ENCODE results near the gene TRAF3.

TRAF3 gene

DNA sequence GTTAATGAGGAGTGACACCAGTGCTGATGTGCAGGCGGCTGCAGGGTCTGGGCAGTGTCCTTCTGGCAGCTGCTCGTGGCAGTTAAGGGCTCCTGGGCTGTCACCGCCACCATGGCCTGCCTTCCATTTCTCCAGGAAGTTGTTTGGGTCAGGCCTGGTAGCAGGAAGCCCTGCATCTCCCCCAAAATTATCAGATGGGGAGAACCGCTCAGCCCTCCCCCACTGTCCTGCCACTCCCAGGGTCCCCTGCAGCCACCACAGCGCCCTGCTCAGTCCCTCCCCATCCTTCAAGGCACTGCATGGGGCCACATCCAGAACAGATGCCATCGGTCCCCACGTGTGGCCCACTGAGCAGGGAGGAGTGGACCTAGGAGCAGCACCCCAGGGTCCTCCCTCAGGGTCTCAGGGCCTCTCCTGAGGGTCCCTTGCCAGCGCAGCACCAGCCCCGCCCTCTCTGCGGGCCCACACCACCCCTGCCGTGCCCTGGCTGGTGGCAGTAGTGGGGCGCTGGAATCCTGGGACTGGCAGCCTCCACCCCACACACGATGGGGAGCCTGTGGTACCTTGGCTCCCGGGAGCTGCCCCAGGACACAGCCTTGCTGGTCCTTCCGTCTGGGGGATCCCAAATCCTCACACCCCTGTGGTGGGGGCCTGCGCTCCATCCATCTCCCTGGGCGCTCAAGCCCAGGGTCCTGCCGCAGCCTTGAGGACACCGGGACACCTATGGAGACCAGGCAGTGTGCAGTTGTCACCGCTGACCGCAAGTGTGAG is 134.9 kb downstream of the TRAF3 start:
- no peaks in the 10 kb centered on the region for H3K9me3 ChIP-seq (ENCODE audit: control insufficient read depth in 1 of 2, low read length in 2 of 2)
- peaks cover 0 to 14% of the 10 kb centered on the region in 2 donors for H3K36me3 ChIP-seq (ENCODE audit: control insufficient read depth in 1 of 2, insufficient read depth in 2 of 2, low read length in 2 of 2)
- H3K9ac ChIP-seq (ENCODE audit: low read depth in 1 of 2, low read length in 2 of 2), result no peak overlapping the region
- H3K4me1 ChIP-seq (ENCODE audit: control insufficient read depth in 1 of 2, insufficient read depth in 2 of 2, low read length in 2 of 2), result peaks cover 0 to 6% of the 10 kb centered on the region in 2 donors
- no peaks in the 10 kb centered on the region for H3K27me3 ChIP-seq (ENCODE audit: control insufficient read depth in 1 of 2, insufficient read depth in 2 of 2, low read length in 2 of 2)
- no peak overlapping the region for H3K27ac ChIP-seq (ENCODE audit: low read depth, low read length)
- H3K4me3 ChIP-seq (ENCODE audit: low read depth in 1 of 2, low read length in 2 of 2), result no peak overlapping the region

- no peaks in the 10 kb centered on the region for H3K9me3 ChIP-seq (ENCODE audit: control insufficient read depth in 1 of 2, low read length in 2 of 2)
- no peak overlapping the region for H3K9ac ChIP-seq (ENCODE audit: low read depth in 1 of 2, low read length in 2 of 2)
- H3K36me3 ChIP-seq (ENCODE audit: control insufficient read depth in 1 of 2, insufficient read depth in 2 of 2, low read length in 2 of 2), result peaks cover 0 to 6% of the 10 kb centered on the region in 2 donors
- H3K4me1 ChIP-seq (ENCODE audit: control insufficient read depth in 1 of 2, insufficient read depth in 2 of 2, low read length in 2 of 2), result peaks cover 0 to 6% of the 10 kb centered on the region in 2 donors
- H3K27ac ChIP-seq (ENCODE audit: low read depth, low read length), result no peak overlapping the region
- no peaks in the 10 kb centered on the region for H3K27me3 ChIP-seq (ENCODE audit: control insufficient read depth in 1 of 2, insufficient read depth in 2 of 2, low read length in 2 of 2)
- no peak overlapping the region for H3K4me3 ChIP-seq (ENCODE audit: low read depth in 1 of 2, low read length in 2 of 2)
These were observed 136.3 kb downstream of the TRAF3 start for GRCh38 chr14:102913341-102914211.

GRCh38 chr14:102914474-102915291 is 137.4 kb downstream of the TRAF3 start:
- Histone ChIP-seq H3K36me3 (ENCODE audit: control insufficient read depth in 1 of 2, insufficient read depth in 2 of 2, low read length in 2 of 2) (peaks cover 0 to 5% of the 10 kb centered on the region in 2 donors), H3K9ac (ENCODE audit: low read depth in 1 of 2, low read length in 2 of 2) (no peak overlapping the region), H3K4me1 (ENCODE audit: control insufficient read depth in 1 of 2, insufficient read depth in 2 of 2, low read length in 2 of 2) (peaks cover 0 to 6% of the 10 kb centered on the region in 2 donors), H3K4me3 (ENCODE audit: low read depth in 1 of 2, low read length in 2 of 2) (no peak overlapping the region), H3K27ac (ENCODE audit: low read depth, low read length) (no peak overlapping the region), H3K9me3 (ENCODE audit: control insufficient read depth in 1 of 2, low read length in 2 of 2) (no peaks in the 10 kb centered on the region), H3K27me3 (ENCODE audit: control insufficient read depth in 1 of 2, insufficient read depth in 2 of 2, low read length in 2 of 2) (no peaks in the 10 kb centered on the region)

- H3K4me1 ChIP-seq (ENCODE audit: control insufficient read depth in 1 of 2, insufficient read depth in 2 of 2, low read length in 2 of 2), result peaks cover 0 to 6% of the 10 kb centered on the region in 2 donors
- H3K27me3 ChIP-seq (ENCODE audit: control insufficient read depth in 1 of 2, insufficient read depth in 2 of 2, low read length in 2 of 2), result no peaks in the 10 kb centered on the region
- no peak overlapping the region for H3K9ac ChIP-seq (ENCODE audit: low read depth in 1 of 2, low read length in 2 of 2)
- no peak overlapping the region for H3K27ac ChIP-seq (ENCODE audit: low read depth, low read length)
- H3K36me3 ChIP-seq (ENCODE audit: control insufficient read depth in 1 of 2, insufficient read depth in 2 of 2, low read length in 2 of 2), result peaks cover 0 to 5% of the 10 kb centered on the region in 2 donors
- H3K4me3 ChIP-seq (ENCODE audit: low read depth in 1 of 2, low read length in 2 of 2), result no peak overlapping the region
- no peaks in the 10 kb centered on the region for H3K9me3 ChIP-seq (ENCODE audit: control insufficient read depth in 1 of 2, low read length in 2 of 2)
These were observed 138.3 kb downstream of the TRAF3 start for GRCh38 chr14:102915292-102916110.

DNA sequence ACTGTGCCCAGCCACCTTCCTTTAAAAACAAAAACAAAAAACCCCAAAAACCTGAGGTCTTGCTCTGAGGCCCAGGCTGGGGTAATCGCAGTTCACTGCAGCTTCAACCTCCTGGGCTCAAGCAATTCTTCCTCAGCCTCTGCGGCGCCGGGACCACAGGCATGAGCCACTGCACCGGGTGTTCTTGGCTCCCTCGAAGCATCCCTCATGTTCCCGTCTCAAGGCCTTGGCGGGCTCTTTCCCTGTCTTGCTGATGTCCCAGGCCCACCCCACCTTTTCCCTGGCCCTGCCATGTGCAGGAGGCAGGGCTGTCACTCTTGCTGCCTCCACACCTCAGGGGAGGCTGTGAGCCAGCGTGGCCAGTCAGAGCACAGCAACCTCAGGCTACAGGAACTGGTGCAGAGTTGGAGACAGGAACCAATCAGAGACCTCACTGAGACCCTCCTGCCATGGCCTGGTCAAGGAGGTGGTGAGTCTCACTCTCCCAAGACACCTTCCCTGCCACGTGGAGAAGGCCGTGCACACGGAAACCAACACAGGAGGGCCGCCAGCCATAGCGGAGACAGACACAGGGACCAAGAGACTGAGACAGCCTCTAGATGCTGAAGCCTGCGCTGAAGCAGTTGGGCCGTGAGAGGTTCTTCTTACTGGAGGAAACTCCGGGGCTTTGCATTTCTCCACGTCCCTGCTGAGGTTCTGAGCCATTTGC is 139.3 kb downstream of the TRAF3 start:
- Histone ChIP-seq H3K36me3 (ENCODE audit: control insufficient read depth in 1 of 2, insufficient read depth in 2 of 2, low read length in 2 of 2) (peaks cover 0 to 5% of the 10 kb centered on the region in 2 donors), H3K4me3 (ENCODE audit: low read depth in 1 of 2, low read length in 2 of 2) (no peak overlapping the region), H3K27me3 (ENCODE audit: control insufficient read depth in 1 of 2, insufficient read depth in 2 of 2, low read length in 2 of 2) (no peaks in the 10 kb centered on the region), H3K9me3 (ENCODE audit: control insufficient read depth in 1 of 2, low read length in 2 of 2) (no peaks in the 10 kb centered on the region), H3K4me1 (ENCODE audit: control insufficient read depth in 1 of 2, insufficient read depth in 2 of 2, low read length in 2 of 2) (peaks cover 0 to 6% of the 10 kb centered on the region in 2 donors), H3K27ac (ENCODE audit: low read depth, low read length) (no peak overlapping the region), H3K9ac (ENCODE audit: low read depth in 1 of 2, low read length in 2 of 2) (no peak overlapping the region)

- no peaks in the 10 kb centered on the region for H3K9me3 ChIP-seq (ENCODE audit: control insufficient read depth in 1 of 2, low read length in 2 of 2)
- H3K27ac ChIP-seq (ENCODE audit: low read depth, low read length), result no peak overlapping the region
- H3K9ac ChIP-seq (ENCODE audit: low read depth in 1 of 2, low read length in 2 of 2), result no peak overlapping the region
- H3K4me3 ChIP-seq (ENCODE audit: low read depth in 1 of 2, low read length in 2 of 2), result no peak overlapping the region
- peaks cover 0 to 1% of the 10 kb centered on the region in 2 donors for H3K36me3 ChIP-seq (ENCODE audit: control insufficient read depth in 1 of 2, insufficient read depth in 2 of 2, low read length in 2 of 2)
- H3K27me3 ChIP-seq (ENCODE audit: control insufficient read depth in 1 of 2, insufficient read depth in 2 of 2, low read length in 2 of 2), result peaks cover 0 to under 1% of the 10 kb centered on the region in 2 donors
- peaks cover 0 to 7% of the 10 kb centered on the region in 2 donors for H3K4me1 ChIP-seq (ENCODE audit: control insufficient read depth in 1 of 2, insufficient read depth in 2 of 2, low read length in 2 of 2)
These were observed 139.8 kb downstream of the TRAF3 start for GRCh38 chr14:102917056-102917385.

GRCh38 chr14:102917469-102918211 is 140.4 kb downstream of the TRAF3 start:
- H3K36me3 ChIP-seq (ENCODE audit: control insufficient read depth in 1 of 2, insufficient read depth in 2 of 2, low read length in 2 of 2), result no peaks in the 10 kb centered on the region
- H3K9ac ChIP-seq (ENCODE audit: low read depth in 1 of 2, low read length in 2 of 2), result no peak overlapping the region
- no peak overlapping the region for H3K27ac ChIP-seq (ENCODE audit: low read depth, low read length)
- peaks cover 3 to 10% of the 10 kb centered on the region in 2 donors for H3K4me1 ChIP-seq (ENCODE audit: control insufficient read depth in 1 of 2, insufficient read depth in 2 of 2, low read length in 2 of 2)
- no peak overlapping the region for H3K4me3 ChIP-seq (ENCODE audit: low read depth in 1 of 2, low read length in 2 of 2)
- H3K9me3 ChIP-seq (ENCODE audit: control insufficient read depth in 1 of 2, low read length in 2 of 2), result no peaks in the 10 kb centered on the region
- H3K27me3 ChIP-seq (ENCODE audit: control insufficient read depth in 1 of 2, insufficient read depth in 2 of 2, low read length in 2 of 2), result peaks cover 0 to 3% of the 10 kb centered on the region in 2 donors

- Histone ChIP-seq H3K9me3 (ENCODE audit: control insufficient read depth in 1 of 2, low read length in 2 of 2) (no peaks in the 10 kb centered on the region), H3K9ac (ENCODE audit: low read depth in 1 of 2, low read length in 2 of 2) (no peak overlapping the region), H3K36me3 (ENCODE audit: control insufficient read depth in 1 of 2, insufficient read depth in 2 of 2, low read length in 2 of 2) (no peaks in the 10 kb centered on the region), H3K4me3 (ENCODE audit: low read depth in 1 of 2, low read length in 2 of 2) (no peak overlapping the region), H3K27me3 (ENCODE audit: control insufficient read depth in 1 of 2, insufficient read depth in 2 of 2, low read length in 2 of 2) (peaks cover 0 to 7% of the 10 kb centered on the region in 2 donors), H3K4me1 (ENCODE audit: control insufficient read depth in 1 of 2, insufficient read depth in 2 of 2, low read length in 2 of 2) (peaks cover 3 to 16% of the 10 kb centered on the region in 2 donors), H3K27ac (ENCODE audit: low read depth, low read length) (no peak overlapping the region)
These were observed 141.2 kb downstream of the TRAF3 start for GRCh38 chr14:102918438-102918837.

All from duodenal mucosa (tissue), 2 donors.